ENCODE results near the gene SERPINE2.

Gene SERPINE2

DNA sequence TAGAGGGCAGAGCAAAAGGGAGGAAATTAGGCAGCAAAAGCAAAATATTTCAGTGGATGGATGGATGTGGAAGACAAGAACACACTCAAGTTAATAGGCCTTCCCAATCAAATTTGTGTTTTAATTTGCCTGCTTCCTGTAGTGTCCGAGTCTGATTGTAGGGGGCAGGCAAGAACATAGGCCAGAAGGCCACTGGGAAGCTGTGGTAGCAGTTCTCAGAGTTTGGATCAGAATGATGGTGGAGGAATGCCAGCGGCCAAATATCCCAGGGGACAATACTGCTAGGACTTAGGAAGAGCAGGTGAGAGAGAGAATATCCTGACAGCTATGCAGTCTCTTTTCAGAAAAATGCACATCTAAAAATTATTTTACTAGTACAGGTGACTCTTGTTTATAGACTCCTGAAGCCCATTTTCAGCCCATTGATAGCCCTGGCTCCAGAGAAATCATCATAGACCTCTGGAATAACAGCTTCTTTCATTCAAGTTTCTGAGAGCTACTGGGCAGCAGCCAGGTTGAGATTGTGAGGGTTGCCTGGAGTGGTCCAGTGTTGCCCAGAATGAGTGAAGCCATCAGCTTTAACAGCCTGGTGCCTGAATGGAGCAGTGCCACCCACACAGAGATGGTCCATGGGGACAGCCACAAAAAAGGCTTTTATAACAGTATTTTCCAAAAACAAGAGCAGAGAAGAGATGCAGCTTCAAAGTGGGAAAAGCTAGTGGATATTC lies 19.1 kb upstream of the SERPINE2 start:
- 0 out of 2 replicates have a peak, but pooled peaks have one; percentile 24 for TF ChIP-seq CTCF (conservative IDR thresholded peaks at IDR 0.05; ENCODE audit: low read depth, low read length)
- H3K9ac ChIP-seq = no peak overlapping the region

GRCh38 chr2:224056889-224057288 lies 17.8 kb upstream of the SERPINE2 start:
- Histone ChIP-seq H3K9ac (no peak overlapping the region), H3K27me3 (ENCODE audit: insufficient read depth, low read depth) (no peaks in the 10 kb centered on the region), H3K79me2 (ENCODE audit: insufficient read depth, low read depth) (no peaks in the 10 kb centered on the region), H3K4me2 (no peak overlapping the region), H2AFZ (ENCODE audit: low read depth) (no peak overlapping the region), H4K20me1 (ENCODE audit: insufficient read depth) (no peaks in the 10 kb centered on the region), H3K4me3 (IDR thresholded peaks at IDR 0.05; ENCODE audit: insufficient read depth, low read depth, low read length) (no peak overlapping the region), H3K36me3 (ENCODE audit: insufficient read depth) (no peaks in the 10 kb centered on the region), H3K4me1 (ENCODE audit: low read depth, poor library complexity, severe bottlenecking) (no peaks in the 10 kb centered on the region), H3K27ac (no peak overlapping the region)
- TF ChIP-seq CTCF (conservative IDR thresholded peaks at IDR 0.05; ENCODE audit: low read depth, low read length) = no peak

More for the DNA sequence above, 19.1 kb upstream of the SERPINE2 start:
- Histone ChIP-seq H2AFZ (ENCODE audit: low read depth) (no peak overlapping the region), H4K20me1 (ENCODE audit: insufficient read depth) (no peaks in the 10 kb centered on the region), H3K27me3 (ENCODE audit: insufficient read depth, low read depth) (no peaks in the 10 kb centered on the region), H3K36me3 (ENCODE audit: insufficient read depth) (no peaks in the 10 kb centered on the region), H3K4me3 (IDR thresholded peaks at IDR 0.05; ENCODE audit: insufficient read depth, low read depth, low read length) (no peak overlapping the region), H3K4me1 (ENCODE audit: low read depth, poor library complexity, severe bottlenecking) (no peaks in the 10 kb centered on the region), H3K79me2 (ENCODE audit: insufficient read depth, low read depth) (no peaks in the 10 kb centered on the region), H3K4me2 (no peak overlapping the region), H3K27ac (no peak overlapping the region)

DNA sequence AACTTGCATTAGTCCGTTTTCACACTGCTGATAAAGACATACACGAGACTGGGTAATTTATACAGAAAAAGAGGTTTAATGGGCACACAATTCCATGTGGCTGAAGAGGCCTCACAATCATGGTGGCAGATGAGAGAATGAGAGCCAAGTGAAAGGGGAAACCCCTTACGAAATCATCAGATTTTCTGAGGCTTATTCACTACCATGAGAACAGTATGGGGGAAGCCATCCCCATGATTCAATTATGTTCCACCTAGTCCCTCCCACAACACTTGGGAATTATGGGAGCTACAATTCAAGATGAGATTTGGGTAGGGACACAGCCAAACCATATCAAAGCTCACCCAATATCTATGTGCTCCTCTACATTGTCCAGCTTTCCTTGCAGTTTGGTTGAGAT lies 16.0 kb upstream of the SERPINE2 start:
- Histone ChIP-seq H2AFZ (ENCODE audit: low read depth) (no peak overlapping the region), H3K4me3 (IDR thresholded peaks at IDR 0.05; ENCODE audit: insufficient read depth, low read depth, low read length) (no peak overlapping the region), H4K20me1 (ENCODE audit: insufficient read depth) (no peaks in the 10 kb centered on the region), H3K27me3 (ENCODE audit: insufficient read depth, low read depth) (no peaks in the 10 kb centered on the region), H3K4me1 (ENCODE audit: low read depth, poor library complexity, severe bottlenecking) (no peaks in the 10 kb centered on the region), H3K9ac (no peak overlapping the region), H3K27ac (no peak overlapping the region), H3K36me3 (ENCODE audit: insufficient read depth) (no peaks in the 10 kb centered on the region), H3K4me2 (no peak overlapping the region), H3K79me2 (ENCODE audit: insufficient read depth, low read depth) (no peaks in the 10 kb centered on the region)
- TF ChIP-seq CTCF (conservative IDR thresholded peaks at IDR 0.05; ENCODE audit: low read depth, low read length) = no peak

- H3K4me3 ChIP-seq (IDR thresholded peaks at IDR 0.05; ENCODE audit: insufficient read depth, low read depth, low read length) = no peak overlapping the region
- no peaks in the 10 kb centered on the region for H4K20me1 ChIP-seq (ENCODE audit: insufficient read depth)
- no peak overlapping the region for H3K4me2 ChIP-seq
- no peaks in the 10 kb centered on the region for H3K27me3 ChIP-seq (ENCODE audit: insufficient read depth, low read depth)
- H3K36me3 ChIP-seq (ENCODE audit: insufficient read depth) = no peaks in the 10 kb centered on the region
- H2AFZ ChIP-seq (ENCODE audit: low read depth) = no peak overlapping the region
- H3K79me2 ChIP-seq (ENCODE audit: insufficient read depth, low read depth) = no peaks in the 10 kb centered on the region
- no peak overlapping the region for H3K27ac ChIP-seq
- H3K9ac ChIP-seq = no peak overlapping the region
- no peaks in the 10 kb centered on the region for H3K4me1 ChIP-seq (ENCODE audit: low read depth, poor library complexity, severe bottlenecking)
- TF ChIP-seq CTCF (conservative IDR thresholded peaks at IDR 0.05; ENCODE audit: low read depth, low read length) = no peak
Measured at GRCh38 chr2:224046752-224047151, 7.7 kb upstream of the SERPINE2 start.

Measured in KMS-11 (cell line).